Measurements from ENCODE around the gene GRIP2.

The GRIP2 gene

GRCh38 chr3:14561051-14561960 lies 21.2 kb upstream of the GRIP2 start:
- no peak for DNase-seq (ENCODE audit: low read depth, low spot score)

GRCh38 chr3:14560110-14560509 lies 20.0 kb upstream of the GRIP2 start:
- no peak for DNase-seq (ENCODE audit: low read depth, low spot score)

DNA sequence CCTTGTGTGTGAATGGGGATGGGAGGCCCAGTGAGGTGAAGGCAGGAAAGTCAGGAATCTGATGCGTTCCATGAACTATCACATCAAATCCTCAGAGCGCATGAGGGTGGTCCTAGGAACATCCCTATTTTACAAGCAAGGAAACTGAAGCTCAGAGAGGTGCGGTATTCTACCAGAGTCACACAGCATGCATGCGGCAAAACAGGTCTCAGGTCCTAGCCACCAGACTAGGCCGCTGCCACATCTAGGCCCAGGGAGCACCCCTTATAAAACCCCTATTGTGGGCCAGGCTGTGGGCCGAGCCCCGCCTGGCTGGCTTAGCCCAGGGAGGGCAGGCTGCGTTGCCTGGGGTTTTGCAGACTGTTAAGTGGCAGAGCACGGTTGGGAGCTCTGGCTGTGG lies 17.9 kb upstream of the GRIP2 start:
- DNase-seq (ENCODE audit: low read depth, low spot score): no peak

- DNase-seq (ENCODE audit: low read depth, low spot score): no peak
Measured at GRCh38 chr3:14555835-14556234, 15.7 kb upstream of the GRIP2 start.

DNA sequence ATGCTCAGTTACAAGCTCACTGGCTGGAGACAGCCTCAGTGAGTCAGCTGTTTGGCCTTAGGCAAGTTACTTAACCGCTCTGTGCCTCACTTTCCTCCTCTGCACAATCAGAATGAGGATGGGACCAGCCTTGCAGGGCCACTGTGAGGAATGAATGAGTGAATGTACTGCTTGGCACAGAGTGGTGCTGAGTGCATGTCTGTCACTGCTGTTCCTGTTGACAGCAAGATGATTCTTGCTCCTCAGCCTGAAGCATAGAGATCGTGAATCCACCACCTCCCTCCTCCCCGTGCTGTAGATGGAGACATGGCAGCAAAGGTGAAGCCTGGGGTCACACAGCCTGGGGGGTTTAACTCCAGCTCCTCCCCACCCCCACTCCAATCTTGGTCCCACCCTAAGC lies 14.6 kb upstream of the GRIP2 start:
- no peak for DNase-seq (ENCODE audit: low read depth, low spot score)

GRCh38 chr3:14553871-14554270 lies 13.7 kb upstream of the GRIP2 start:
- DNase-seq (ENCODE audit: low read depth, low spot score): no peak

DNA sequence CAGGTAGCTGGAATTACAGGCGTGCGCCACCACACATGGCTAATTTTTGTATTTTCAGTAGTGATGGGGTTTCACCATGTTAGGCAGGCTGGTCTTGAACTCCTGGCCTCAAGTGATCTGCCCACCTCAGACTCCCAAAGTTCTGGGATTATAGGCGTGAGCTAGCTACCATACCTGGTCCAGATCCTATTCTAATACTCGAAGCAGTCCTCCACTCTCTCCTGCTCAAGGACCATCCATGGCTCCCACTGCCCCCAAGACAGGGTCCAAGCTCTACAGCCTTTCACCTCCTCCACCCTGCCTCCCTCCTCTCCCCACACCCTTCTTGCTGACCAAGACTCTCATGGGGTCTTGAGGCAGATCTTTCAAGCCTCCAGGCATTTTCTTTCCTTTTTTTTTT lies 12.6 kb upstream of the GRIP2 start:
- DNase-seq (ENCODE audit: low read depth, low spot score): no peak

DNA sequence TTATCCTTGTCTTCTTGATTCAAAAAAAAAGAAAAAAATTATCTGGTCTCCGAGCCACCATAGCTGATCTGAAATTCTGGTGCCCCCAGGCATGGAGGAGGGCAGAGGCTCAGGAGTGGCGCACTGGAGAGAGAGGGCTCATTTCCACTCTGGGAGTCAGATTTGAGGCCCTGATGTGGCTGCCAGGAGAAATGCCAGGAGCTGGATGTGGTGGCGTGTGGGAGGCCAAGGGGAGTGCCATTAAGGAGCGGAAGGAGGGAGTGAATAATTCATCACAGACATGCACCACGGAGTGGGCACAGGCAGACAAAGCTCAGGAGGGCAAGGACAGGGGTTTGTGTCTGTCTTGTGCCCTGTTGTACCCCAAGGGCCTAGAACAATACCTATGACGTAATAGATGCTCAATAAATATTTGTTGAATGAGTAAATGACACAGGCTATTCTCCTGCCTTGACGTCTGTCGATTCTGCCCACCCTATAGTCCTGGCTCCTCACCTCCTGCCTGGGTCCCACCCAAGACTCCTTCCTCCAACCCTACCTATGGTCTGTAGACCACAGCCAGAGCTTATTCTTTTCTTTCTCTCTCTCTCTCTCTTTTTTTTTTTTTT lies 12.0 kb upstream of the GRIP2 start:
- no peak for DNase-seq (ENCODE audit: low read depth, low spot score)

- no peak for DNase-seq (ENCODE audit: low read depth, low spot score)
Measured at GRCh38 chr3:14550651-14551611, 10.8 kb upstream of the GRIP2 start.

DNA sequence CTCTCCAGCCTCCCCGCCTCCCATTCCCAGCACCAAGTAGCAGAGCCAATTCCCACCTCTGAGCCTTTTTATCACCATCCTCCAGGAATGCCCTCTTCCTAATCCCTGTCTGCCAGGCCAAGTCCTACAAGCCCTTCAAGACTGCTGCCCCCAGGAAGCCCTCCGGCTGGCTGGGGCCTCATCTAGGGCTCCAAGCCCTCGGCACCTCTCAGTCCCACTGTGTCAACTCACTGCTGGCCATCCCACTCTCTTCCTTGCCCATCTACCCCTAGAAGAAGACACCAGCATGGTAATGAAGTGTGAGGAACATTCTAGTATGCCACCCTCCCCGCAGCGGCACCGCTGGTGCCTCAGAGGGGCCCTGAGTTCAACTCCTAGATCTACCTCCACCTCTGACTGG lies 10.0 kb upstream of the GRIP2 start:
- DNase-seq (ENCODE audit: low read depth, low spot score): no peak

DNA sequence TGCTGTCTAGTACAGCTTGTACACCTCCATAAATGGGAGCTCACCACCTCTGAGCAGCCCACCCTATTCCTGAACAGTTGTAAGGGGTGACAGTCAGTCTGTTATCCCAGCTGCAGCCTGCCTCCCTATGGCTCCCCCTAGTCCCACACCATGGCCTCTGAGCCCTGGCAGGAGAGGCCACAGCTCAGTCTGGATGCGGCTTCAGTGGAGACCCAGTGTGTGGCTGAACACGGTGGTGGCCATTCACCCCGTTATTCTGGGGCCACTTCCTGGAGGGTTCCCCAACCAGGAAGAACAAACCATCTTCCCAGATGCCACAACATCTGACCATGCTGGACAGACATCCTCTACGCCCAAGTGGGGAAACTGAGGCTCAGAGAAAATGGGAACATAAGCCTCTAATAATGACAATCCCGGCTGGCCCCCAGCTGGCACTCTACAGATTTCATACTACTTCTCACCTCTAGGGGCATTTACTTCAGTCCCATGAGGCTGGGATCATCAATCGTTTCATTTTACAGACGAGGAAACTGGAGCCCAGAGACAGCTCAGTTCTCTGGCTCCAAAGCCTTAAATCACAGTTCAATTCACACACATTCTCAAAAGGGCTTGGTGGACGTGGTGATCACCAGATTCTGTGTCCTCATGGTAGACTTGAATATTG lies 9.2 kb upstream of the GRIP2 start:
- no peak for DNase-seq (ENCODE audit: low read depth, low spot score)

DNA sequence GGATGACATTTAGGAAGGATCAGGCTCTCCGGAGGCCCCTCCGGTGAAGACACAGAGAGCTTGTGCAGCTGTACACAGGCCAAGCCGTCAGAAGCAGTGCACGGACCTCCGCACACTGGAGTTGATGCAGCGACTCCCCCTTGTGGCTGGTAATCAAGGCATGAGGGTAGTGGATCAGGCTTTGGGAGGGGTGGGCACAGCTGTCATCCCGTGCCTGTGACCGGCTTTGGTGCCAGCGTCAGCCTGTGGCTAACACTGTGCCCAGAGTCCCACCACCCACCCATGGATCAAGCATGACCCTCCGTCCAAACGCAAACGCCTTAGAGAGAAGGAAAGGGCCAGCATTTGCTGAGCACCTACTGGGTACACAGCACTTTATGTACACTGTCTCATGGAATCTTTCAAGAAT lies 8.2 kb upstream of the GRIP2 start:
- no peak for DNase-seq (ENCODE audit: low read depth, low spot score)

DNA sequence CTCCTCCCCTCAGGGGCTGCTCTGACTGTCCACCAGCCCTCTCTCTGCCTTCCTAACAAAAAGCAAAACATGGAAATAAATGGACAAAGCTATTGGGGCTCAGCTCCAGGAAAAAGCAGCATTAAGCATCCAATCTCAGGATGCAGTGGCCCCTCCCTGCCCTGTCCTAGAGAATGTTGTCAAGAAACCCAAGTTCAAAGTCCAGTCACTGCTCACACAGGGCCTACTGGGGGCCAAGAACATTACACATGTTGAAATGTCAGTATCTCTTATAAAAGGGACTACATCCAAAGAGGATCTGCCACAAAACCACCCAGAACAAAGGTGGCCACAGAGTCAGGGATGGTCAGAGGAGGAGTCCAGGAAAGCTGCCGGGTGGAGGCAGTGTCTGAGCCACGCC lies 7.6 kb upstream of the GRIP2 start:
- no peak for DNase-seq (ENCODE audit: low read depth, low spot score)

DNA sequence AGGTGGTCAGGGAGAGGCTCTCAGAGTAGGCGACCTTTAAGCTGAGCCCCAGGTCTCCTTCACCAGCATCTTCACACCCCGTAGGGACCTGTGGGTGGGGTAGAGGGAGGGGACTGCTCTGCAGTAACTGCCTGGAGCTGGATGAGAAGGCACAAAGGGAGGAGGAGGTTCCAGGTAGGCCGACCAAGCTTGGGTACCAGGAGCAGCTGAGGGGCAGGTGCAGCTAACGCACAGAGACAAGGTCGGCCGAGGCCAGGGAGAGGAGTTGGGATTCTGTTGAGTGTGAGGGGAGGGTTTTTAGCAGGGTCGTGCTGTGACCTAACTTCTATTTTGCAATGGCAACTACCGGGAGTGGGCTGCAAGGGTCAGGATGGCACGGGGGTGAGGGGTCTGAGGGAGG lies 5.9 kb upstream of the GRIP2 start:
- DNase-seq (ENCODE audit: low read depth, low spot score): no peak

GRCh38 chr3:14545251-14545635 lies 5.1 kb upstream of the GRIP2 start:
- DNase-seq (ENCODE audit: low read depth, low spot score): no peak

GRCh38 chr3:14544282-14545250 lies 4.4 kb upstream of the GRIP2 start:
- no peak for DNase-seq (ENCODE audit: low read depth, low spot score)

- no peak for DNase-seq (ENCODE audit: low read depth, low spot score)
Measured at GRCh38 chr3:14543446-14543845, 3.3 kb upstream of the GRIP2 start.

DNA sequence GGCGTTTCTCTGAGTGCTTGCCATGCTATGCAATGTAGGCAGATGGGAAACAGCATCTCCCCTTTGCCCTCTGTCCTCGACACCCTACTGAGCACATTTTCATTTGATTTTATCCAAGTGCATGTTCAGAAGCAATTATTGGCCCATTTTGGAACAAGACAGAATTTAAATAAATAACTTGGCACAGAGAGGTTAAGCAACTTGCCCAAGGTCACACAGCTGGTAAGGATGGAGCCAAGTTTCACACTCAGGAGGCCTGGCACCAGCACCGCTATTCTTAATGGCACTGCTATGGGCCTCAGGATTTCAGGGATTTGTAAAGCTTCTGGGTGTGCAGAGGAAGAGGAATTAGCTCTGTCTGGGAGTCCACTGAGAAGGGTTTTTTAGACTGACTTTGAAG lies 2.5 kb upstream of the GRIP2 start:
- no peak for DNase-seq (ENCODE audit: low read depth, low spot score)

DNA sequence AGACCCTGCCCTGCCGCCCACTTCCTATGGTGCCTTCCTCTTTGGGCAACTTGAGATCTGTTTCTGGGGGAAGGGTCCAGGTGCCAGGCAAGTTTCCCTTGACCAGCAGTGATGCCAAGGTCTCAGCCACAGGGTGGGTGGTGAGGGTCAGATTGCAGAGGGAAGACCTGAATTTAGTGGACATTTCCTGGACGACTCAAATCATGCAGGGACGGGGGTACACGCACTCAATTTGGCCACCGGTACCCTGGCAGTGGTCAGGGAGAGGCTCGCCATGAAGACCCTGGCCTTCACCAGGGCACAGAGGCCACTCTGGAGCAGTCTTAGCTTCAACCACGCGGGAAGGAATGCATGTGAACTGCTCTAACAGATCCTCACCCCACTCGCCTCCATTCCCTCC lies 1.5 kb upstream of the GRIP2 start:
- no peak for DNase-seq (ENCODE audit: low read depth, low spot score)

GRCh38 chr3:14540821-14541385 lies 761 bp upstream of the GRIP2 start:
- DNase-seq (ENCODE audit: low read depth, low spot score): no peak

Data from brain pericyte (primary cell).